ENCODE measurements around the gene OSGIN1.

The OSGIN1 gene

GRCh38 chr16:83912519-83913244 lies 40.4 kb upstream of the OSGIN1 start:
- H3K27ac ChIP-seq, result no peak overlapping the region
- TF ChIP-seq CTCF (IDR thresholded peaks at IDR 0.05) (no peak), ZFX (IDR thresholded peaks at IDR 0.05; ENCODE audit: borderline replicate concordance) (no peak)

- no peak for TF ChIP-seq ZFX (IDR thresholded peaks at IDR 0.05; ENCODE audit: borderline replicate concordance)
- no peak for TF ChIP-seq CTCF (IDR thresholded peaks at IDR 0.05)
- no peak overlapping the region for H3K27ac ChIP-seq
Observed at GRCh38 chr16:83913245-83913633, 39.8 kb upstream of the OSGIN1 start.

- TF ChIP-seq ZFX (IDR thresholded peaks at IDR 0.05; ENCODE audit: borderline replicate concordance) (no peak), CTCF (IDR thresholded peaks at IDR 0.05) (no peak)
- no peak overlapping the region for H3K27ac ChIP-seq
Observed at GRCh38 chr16:83914091-83914710, 38.8 kb upstream of the OSGIN1 start.

GRCh38 chr16:83915081-83915480 lies 38.0 kb upstream of the OSGIN1 start:
- no peak overlapping the region for H3K27ac ChIP-seq
- TF ChIP-seq ZFX (IDR thresholded peaks at IDR 0.05; ENCODE audit: borderline replicate concordance), result no peak

GRCh38 chr16:83915491-83915890 lies 37.5 kb upstream of the OSGIN1 start:
- no peak overlapping the region for H3K27ac ChIP-seq
- TF ChIP-seq ZFX (IDR thresholded peaks at IDR 0.05; ENCODE audit: borderline replicate concordance), result no peak
- no peak for TF ChIP-seq CTCF (IDR thresholded peaks at IDR 0.05)

GRCh38 chr16:83917152-83918120 lies 35.6 kb upstream of the OSGIN1 start:
- TF ChIP-seq CTCF (IDR thresholded peaks at IDR 0.05), result no peak
- TF ChIP-seq ZFX (IDR thresholded peaks at IDR 0.05; ENCODE audit: borderline replicate concordance), result no peak
- no peak overlapping the region for H3K27ac ChIP-seq

GRCh38 chr16:83920894-83921491 lies 32.0 kb upstream of the OSGIN1 start:
- H3K27ac ChIP-seq, result no peak overlapping the region
- TF ChIP-seq ZFX (IDR thresholded peaks at IDR 0.05; ENCODE audit: borderline replicate concordance) (no peak), CTCF (IDR thresholded peaks at IDR 0.05) (no peak)
